H1 (cell line): ENCODE results near the gene TFDP1. TPM values are rescaled to one million over a fixed set of nuclear protein-coding genes. Genes with fewer than 3 reads are reported as not detected.

ENCODE experiments used
- CTCF ChIA-PET: fragments of 300-600 bp; sonication (Branson Sonifier 250); formaldehyde crosslinking; loops from one replicate; lab custom pipeline; 2021; ENCODE audit not compliant: partially characterized antibody; lab: Charles Lee
- POLR2A ChIA-PET: fragments of 300-600 bp; sonication (Branson Sonifier 250); formaldehyde crosslinking; loops from one replicate; lab custom pipeline; 2021; ENCODE audit warnings: inconsistent platforms; ENCODE audit not compliant: partially characterized antibody; lab: Charles Lee
- DNase-seq, 2 experiments: peaks; one replicate each; pipeline versions ENCODE4 v3.0.0 to v3.0.0-alpha.2; 2010 to 2022; ENCODE audit warnings: low spot score in 2 of 2, low read depth in 1 of 2, mixed read lengths in 1 of 2
- FAIRE-seq: peaks from 2 replicates; lab custom pipeline; 2011; peaks lifted over from hg19 to GRCh38; lab: Jason Lieb, UNC
- H2AFZ ChIP-seq: 2 replicates; pipeline ENCODE4 v1.8.1; 2012; ENCODE audit warnings: low read length, inconsistent platforms
- H2AK5ac ChIP-seq: 2 replicates; pipeline ENCODE4 v1.6.1; 2013; ENCODE audit warnings: low read depth, low read length
- H2BK120ac ChIP-seq: replicated peaks from 2 replicates; pipeline ENCODE3; 2013; ENCODE audit warnings: low read depth, low read length, inconsistent platforms
- H2BK12ac ChIP-seq: 2 replicates; pipeline ENCODE4 v1.6.1; 2013; ENCODE audit warnings: low read depth, low read length
- H2BK15ac ChIP-seq: 2 replicates; pipeline ENCODE4 v1.6.1; 2013; ENCODE audit warnings: low read length
- H2BK20ac ChIP-seq: 2 replicates; pipeline ENCODE4 v1.6.1; 2013; ENCODE audit warnings: low read length
- H2BK5ac ChIP-seq: 2 replicates; pipeline ENCODE4 v1.6.1; 2013; ENCODE audit warnings: low read depth, low read length
- H3K14ac ChIP-seq: 2 replicates; pipeline ENCODE4 v1.6.1; 2013; ENCODE audit warnings: inconsistent platforms; ENCODE audit not compliant: insufficient read length
- H3K18ac ChIP-seq: 2 replicates; pipeline ENCODE4 v1.6.1; 2013; ENCODE audit warnings: low read length; ENCODE audit errors: extremely low read depth
- H3K23ac ChIP-seq: 2 replicates; pipeline ENCODE4 v1.6.1; 2013; ENCODE audit warnings: inconsistent platforms; ENCODE audit not compliant: insufficient read length
- H3K23me2 ChIP-seq: 2 replicates; pipeline ENCODE4 v1.6.1; 2013; ENCODE audit warnings: low read depth, low read length
- H3K27ac ChIP-seq: 2 replicates; pipeline ENCODE4 v1.6.1; 2011; ENCODE audit warnings: low read depth, low read length, inconsistent platforms
- H3K27me3 ChIP-seq, 4 experiments: replicated peaks in 1 of 4; 1 replicate in 1 of 4; 2 replicates in 3 of 4; pipeline versions ENCODE4 v1.6.1 to v1.8.1; 2011 to 2013; ENCODE audit warnings: low read length in 3 of 4, mild to moderate bottlenecking in 3 of 4, inconsistent platforms in 2 of 4, mixed read lengths in 2 of 4, moderate library complexity in 1 of 4; ENCODE audit not compliant: control insufficient read depth in 3 of 4, insufficient read depth in 3 of 4; ENCODE audit errors: extremely low read depth in 1 of 4
- H3K36me3 ChIP-seq, 4 experiments: 2 replicates each; pipeline versions ENCODE4 v1.6.1 to v1.8.1; 2011 to 2013; ENCODE audit warnings: mild to moderate bottlenecking in 4 of 4, low read length in 3 of 4, moderate library complexity in 2 of 4, control low read depth in 1 of 4, inconsistent platforms in 1 of 4; ENCODE audit not compliant: insufficient read depth in 4 of 4, control insufficient read depth in 2 of 4
- H3K4ac ChIP-seq: replicated peaks from 2 replicates; pipeline ENCODE3; 2013; ENCODE audit warnings: low read length, low read depth, mixed read lengths, inconsistent platforms; ENCODE audit not compliant: insufficient read length
- H3K4me1 ChIP-seq, 4 experiments: replicated peaks in 1 of 4; 1 replicate in 1 of 4; 2 replicates in 3 of 4; pipeline versions ENCODE4 v1.6.1 to v1.8.1; 2011 to 2013; ENCODE audit warnings: low read length in 3 of 4, inconsistent platforms in 2 of 4, mixed read lengths in 1 of 4; ENCODE audit not compliant: insufficient read depth in 4 of 4, control insufficient read depth in 3 of 4
- H3K4me2 ChIP-seq, 2 experiments: 2 replicates each; pipeline versions ENCODE4 v1.6.1 to v1.8.1; 2011 to 2013; ENCODE audit warnings: low read depth in 2 of 2, low read length in 2 of 2, control low read depth in 1 of 2, inconsistent platforms in 1 of 2, mild to moderate bottlenecking in 1 of 2; ENCODE audit not compliant: insufficient read depth in 1 of 2
- H3K4me3 ChIP-seq, 4 experiments: fragments of 200-600, 300-600 bp in 1 of 4; sonication (generic), shearing (Covaris generic), sonication (Bioruptor Twin) in 1 of 4; 2 replicates each; pipeline versions ENCODE4 v1.5.1 to v1.8.1; 2011 to 2016; ENCODE audit warnings: low read length in 4 of 4, low read depth in 3 of 4, control low read depth in 2 of 4, inconsistent platforms in 2 of 4, mild to moderate bottlenecking in 2 of 4, mixed read lengths in 1 of 4, moderate library complexity in 1 of 4; ENCODE audit not compliant: insufficient read depth in 2 of 4; ENCODE audit errors: extremely low read depth in 1 of 4
- H3K56ac ChIP-seq: replicated peaks from 2 replicates; pipeline ENCODE3; 2013; ENCODE audit warnings: low read depth, mild to moderate bottlenecking, mixed read lengths, low read length, inconsistent platforms; ENCODE audit not compliant: insufficient read length
- H3K79me1 ChIP-seq: 2 replicates; pipeline ENCODE4 v1.6.1; 2013; ENCODE audit warnings: low read depth, low read length, control low read depth
- H3K79me2 ChIP-seq, 2 experiments: 2 replicates each; pipeline versions ENCODE4 v1.6.1 to v1.8.1; 2012 to 2013; ENCODE audit warnings: low read length in 2 of 2, mild to moderate bottlenecking in 2 of 2, inconsistent platforms in 1 of 2; ENCODE audit not compliant: insufficient read depth in 2 of 2, control insufficient read depth in 1 of 2
- H3K9ac ChIP-seq, 4 experiments: replicated peaks in 1 of 4; 1 replicate in 1 of 4; 2 replicates in 3 of 4; pipeline versions ENCODE4 v1.6.1 to v1.8.1; 2011 to 2013; ENCODE audit warnings: low read depth in 3 of 4, low read length in 3 of 4, control low read depth in 2 of 4, mild to moderate bottlenecking in 2 of 4, moderate library complexity in 2 of 4, inconsistent platforms in 1 of 4; ENCODE audit errors: extremely low read depth in 1 of 4
- H3K9me3 ChIP-seq, 2 experiments: 2 replicates each; pipeline versions ENCODE4 v1.6.1 to v1.8.1; 2012 to 2013; ENCODE audit warnings: mild to moderate bottlenecking in 2 of 2, moderate library complexity in 2 of 2, control low read depth in 1 of 2, inconsistent platforms in 1 of 2, low read depth in 1 of 2, low read length in 1 of 2, mixed read lengths in 1 of 2; ENCODE audit not compliant: insufficient read depth in 2 of 2
- H4K20me1 ChIP-seq, 2 experiments: replicated peaks in 1 of 2; 2 replicates each; pipeline versions ENCODE3 to v1.8.1; 2011 to 2013; ENCODE audit warnings: inconsistent platforms in 2 of 2, low read length in 2 of 2, mild to moderate bottlenecking in 1 of 2; ENCODE audit not compliant: insufficient read depth in 2 of 2, control insufficient read depth in 1 of 2
- H4K5ac ChIP-seq: 2 replicates; pipeline ENCODE4 v1.6.1; 2013; ENCODE audit warnings: low read length, low read depth, mixed read lengths, inconsistent platforms; ENCODE audit not compliant: insufficient read length
- H4K8ac ChIP-seq: 2 replicates; pipeline ENCODE4 v1.8.0; 2013; ENCODE audit warnings: mild to moderate bottlenecking, moderate library complexity, low read length, inconsistent platforms; ENCODE audit not compliant: insufficient read depth; ENCODE audit errors: extremely low read depth
- H4K91ac ChIP-seq: replicated peaks from 2 replicates; pipeline ENCODE3; 2013; ENCODE audit warnings: low read length, mixed read lengths, inconsistent platforms; ENCODE audit not compliant: insufficient read length
- ASH2L ChIP-seq: fragments of 200-600, 300-600 bp; sonication (generic); IDR thresholded peaks from one replicate; pipeline ENCODE4 v1.7.1; 2017; ENCODE audit warnings: low read length
- ATF3 ChIP-seq: IDR thresholded peaks from 2 replicates; pipeline ENCODE4 v1.6.1; 2011; ENCODE audit warnings: low read depth, mild to moderate bottlenecking, low read length; ENCODE audit not compliant: insufficient read depth
- BCL11A ChIP-seq, 2 experiments: IDR thresholded peaks; one replicate each; pipeline ENCODE4 v1.6.1; 2011; ENCODE audit warnings: low read depth in 2 of 2, low read length in 2 of 2, mild to moderate bottlenecking in 2 of 2
- CTBP2 ChIP-seq: IDR thresholded peaks from 2 replicates; pipeline ENCODE4 v1.7.0; 2011; ENCODE audit warnings: borderline replicate concordance, mild to moderate bottlenecking, moderate library complexity, mixed read lengths, low read length; ENCODE audit not compliant: insufficient read depth, insufficient read length
- HDAC6 ChIP-seq: IDR thresholded peaks from one replicate; pipeline ENCODE4 v1.7.1; 2012; ENCODE audit warnings: low read depth, mild to moderate bottlenecking, inconsistent platforms, low read length, moderate library complexity
- MAFK ChIP-seq: IDR thresholded peaks from 2 replicates; pipeline ENCODE4 v1.6.1; 2012; ENCODE audit warnings: low read depth, mild to moderate bottlenecking, improper control_type of control experiment, low read length
- MAX ChIP-seq: IDR thresholded peaks from 2 replicates; pipeline ENCODE4 v1.6.1; 2012; ENCODE audit warnings: inconsistent platforms
- NANOG ChIP-seq: IDR thresholded peaks from 2 replicates; pipeline ENCODE4 v1.6.1; 2011; ENCODE audit warnings: low read length, low read depth, mild to moderate bottlenecking, inconsistent platforms; ENCODE audit not compliant: insufficient read depth, poor library complexity, severe bottlenecking
- SIX5 ChIP-seq: IDR thresholded peaks from 2 replicates; pipeline ENCODE4 v1.6.1; 2011; ENCODE audit warnings: mild to moderate bottlenecking, low read depth, low read length
- WGBS, 2 experiments: shearing (Covaris generic) in 1 of 2; methylation state at CpG; one replicate each; pipeline versions ENCODE4 v1.1.6 to v1.1.7; 2013 to 2015; ENCODE audit warnings: low lambda C conversion rate in 2 of 2, mixed read lengths in 2 of 2, inconsistent platforms in 1 of 2, low coverage in 1 of 2, missing lambda C conversion rate in 1 of 2; ENCODE audit not compliant: insufficient replicate concordance in 2 of 2, insufficient coverage in 1 of 2, insufficient read length in 1 of 2; ENCODE audit errors: extremely low coverage in 1 of 2, missing lambda C conversion rate in 1 of 2; 5-methylcytosine and 5-hydroxymethylcytosine counted together
- polyA plus RNA-seq, 7 experiments: library from polyadenylated mRNA; depleted of rRNA in 3 of 7; stranded (reverse) in 5 of 7; unstranded in 2 of 7; fragments of >200 nt in 5 of 7; fragments of 200-250 nt in 2 of 7; gene quantifications; 1 replicate in 5 of 7; 2 replicates in 1 of 7; 4 replicates in 1 of 7; pipeline versions ENCODE4 v1.2.1 to v1.2.3, GENCODE V29; 2011 to 2013; ENCODE audit warnings: missing spikeins in 2 of 7, mixed read lengths in 2 of 7
- total RNA-seq: library from RNA; stranded (reverse); fragmentation: NEBNext Ultra II Directional; extraction: Animal tissue kit (Norgen Biotek cat#: 25700); gene quantifications from 2 replicates; pipeline ENCODE4 v1.2.1, GENCODE V29; 2021

The TFDP1 gene
- total and polyA plus RNA-seq, 2 of the 8 experiments (the other 6 are each of a cell fraction or from before 2014, with no cell fraction given) = 43.6 to 81.9 TPM

GRCh38 chr13:113598081-113598410 lies 13.5 kb downstream of the TFDP1 start:
- H3K4ac ChIP-seq = no peak overlapping the region
- H3K4me2 ChIP-seq = no peak overlapping the region
- H2BK20ac ChIP-seq = no peak overlapping the region
- no peak overlapping the region for H4K91ac ChIP-seq
- H2AFZ ChIP-seq = no peak overlapping the region
- H3K56ac ChIP-seq = no peak overlapping the region
- H3K27ac ChIP-seq = no peak overlapping the region
- H3K4me1 ChIP-seq = peaks cover 0 to 5% (median 2%) of the 10 kb centered on the region in 4 experiments; a peak in 4 of 7 replicates
- DNase-seq (no peak), FAIRE-seq (no peak)
- H3K14ac ChIP-seq = no peak overlapping the region
- peaks cover 4 to 16% of the 10 kb centered on the region in 2 experiments for H4K20me1 ChIP-seq
- H2BK5ac ChIP-seq = no peak overlapping the region
- H4K8ac ChIP-seq = no peak overlapping the region
- H3K36me3 ChIP-seq = peaks cover 2 to 18% (median 7%) of the 10 kb centered on the region in 4 experiments; a peak in 6 of 8 replicates
- H3K9me3 ChIP-seq = peaks cover 0 to 3% of the 10 kb centered on the region in 2 experiments; a peak in 1 of 4 replicates
- peaks cover 6 to 85% of the 10 kb centered on the region in 2 experiments for H3K79me2 ChIP-seq
- 95% methylated on average over 5 of the region's 5 CpGs; no CpG with 5 or more reads in 1 of the 2 experiments for WGBS, 2 experiments
- no peak overlapping the region for H2AK5ac ChIP-seq
- no peak overlapping the region for H3K18ac ChIP-seq
- no peak for TF ChIP-seq SIX5
- TF ChIP-seq NANOG = no peak
- TF ChIP-seq MAX = no peak
- no peak for TF ChIP-seq HDAC6
- no peak for TF ChIP-seq BCL11A (IDR thresholded peaks at IDR 0.05; ENCODE audit: low read depth in 2 of 2, low read length in 2 of 2)
- TF ChIP-seq ASH2L = no peak
- no peak for TF ChIP-seq MAFK
- no peak for TF ChIP-seq ATF3
- TF ChIP-seq CTBP2 = no peak
- H3K23me2 ChIP-seq = no peaks in the 10 kb centered on the region
- ChIA-PET CTCF (interaction anchor here (1.6 kb wide), 1 partner anchor 13 kb away, joined by 4 read pairs; no protein-coding TSS in a partner anchor), POLR2A (no interaction called here)
- no peaks in the 10 kb centered on the region for H3K27me3 ChIP-seq
- no peak overlapping the region for H3K9ac ChIP-seq
- H3K23ac ChIP-seq = no peak overlapping the region
- H2BK15ac ChIP-seq = no peak overlapping the region
- H4K5ac ChIP-seq = no peak overlapping the region
- no peak overlapping the region for H3K4me3 ChIP-seq
- peaks cover 14% of the 10 kb centered on the region for H3K79me1 ChIP-seq
- H2BK120ac ChIP-seq = no peak overlapping the region
- no peak overlapping the region for H2BK12ac ChIP-seq
